Fibroblast of pulmonary artery (primary cell): ENCODE measurements around the gene KPNA4.

Experiments
- DNase-seq: peaks from one replicate; pipeline ENCODE4 v3.0.0-alpha.2; 2010; ENCODE audit warnings: low read depth
- H3K4me3 ChIP-seq: replicated peaks from 2 replicates; pipeline ENCODE4 v1.5.1; 2011; ENCODE audit warnings: low read depth, mild to moderate bottlenecking, control low read depth, low read length, moderate library complexity
- TF ChIP-seq, protein P1 (sequence below): IDR thresholded peaks from 2 replicates; pipeline ENCODE4 v1.5.1; 2011; ENCODE audit warnings: mild to moderate bottlenecking, control low read depth, low read length, inconsistent platforms; ENCODE audit errors: missing control alignments

The KPNA4 gene

GRCh38 chr3:160449636-160450598 lies 115.5 kb downstream of the KPNA4 start, which contains the start of gene TRIM59:
TRIM59 (minus strand) TSS chr3:160449786; CDS start chr3:160439183, 10,603 bp downstream.
- H3K4me3 ChIP-seq: peak within 1 kb of the TSS; percentile 73
- TF ChIP-seq, protein P1, sequence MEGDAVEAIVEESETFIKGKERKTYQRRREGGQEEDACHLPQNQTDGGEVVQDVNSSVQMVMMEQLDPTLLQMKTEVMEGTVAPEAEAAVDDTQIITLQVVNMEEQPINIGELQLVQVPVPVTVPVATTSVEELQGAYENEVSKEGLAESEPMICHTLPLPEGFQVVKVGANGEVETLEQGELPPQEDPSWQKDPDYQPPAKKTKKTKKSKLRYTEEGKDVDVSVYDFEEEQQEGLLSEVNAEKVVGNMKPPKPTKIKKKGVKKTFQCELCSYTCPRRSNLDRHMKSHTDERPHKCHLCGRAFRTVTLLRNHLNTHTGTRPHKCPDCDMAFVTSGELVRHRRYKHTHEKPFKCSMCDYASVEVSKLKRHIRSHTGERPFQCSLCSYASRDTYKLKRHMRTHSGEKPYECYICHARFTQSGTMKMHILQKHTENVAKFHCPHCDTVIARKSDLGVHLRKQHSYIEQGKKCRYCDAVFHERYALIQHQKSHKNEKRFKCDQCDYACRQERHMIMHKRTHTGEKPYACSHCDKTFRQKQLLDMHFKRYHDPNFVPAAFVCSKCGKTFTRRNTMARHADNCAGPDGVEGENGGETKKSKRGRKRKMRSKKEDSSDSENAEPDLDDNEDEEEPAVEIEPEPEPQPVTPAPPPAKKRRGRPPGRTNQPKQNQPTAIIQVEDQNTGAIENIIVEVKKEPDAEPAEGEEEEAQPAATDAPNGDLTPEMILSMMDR: no peak
- DNase-seq: peak; percentile 98

GRCh38 chr3:160448845-160449635 lies 116.3 kb downstream of the KPNA4 start:
- peak overlapping the region; percentile 73 for H3K4me3 ChIP-seq
- peak; percentile 63 for DNase-seq
- TF ChIP-seq, protein P1: no peak

GRCh38 chr3:160447544-160447943 lies 117.8 kb downstream of the KPNA4 start:
- TF ChIP-seq, protein P1: no peak
- peak overlapping the region; percentile 73 for H3K4me3 ChIP-seq

DNA sequence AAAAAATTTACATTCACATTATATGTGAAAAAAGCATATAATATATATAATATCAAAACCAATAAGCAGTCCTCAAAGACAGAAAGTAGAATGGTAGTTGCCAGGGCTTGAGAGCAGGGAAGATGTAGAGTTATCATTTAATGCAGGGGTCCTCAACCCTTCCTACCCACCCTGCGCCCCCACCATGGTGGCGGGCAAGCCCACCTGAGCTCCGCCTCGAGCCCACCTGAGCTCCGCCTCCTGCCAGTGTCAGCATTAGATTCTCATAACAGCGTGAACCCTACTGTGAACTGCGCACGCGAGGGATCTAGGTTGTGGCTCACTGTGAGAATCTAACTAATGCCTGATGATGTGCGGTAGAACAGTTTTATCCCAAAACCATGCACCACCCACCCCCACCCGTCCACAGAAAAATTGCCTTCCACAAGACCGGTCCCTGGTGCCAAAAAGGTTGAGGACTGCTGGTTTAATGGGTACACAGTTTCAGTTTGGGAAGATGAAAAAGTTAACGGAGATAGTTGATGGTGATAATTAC lies 118.8 kb downstream of the KPNA4 start:
- TF ChIP-seq, protein P1: no peak
- no peak overlapping the region for H3K4me3 ChIP-seq
- no peak for DNase-seq

More at GRCh38 chr3:160447544-160447943, 117.8 kb downstream of the KPNA4 start:
- peak; percentile 40 for DNase-seq

GRCh38 chr3:160445854-160446253 lies 119.5 kb downstream of the KPNA4 start:
- DNase-seq: no peak
- TF ChIP-seq, protein P1: no peak
- H3K4me3 ChIP-seq: no peak overlapping the region
